Activated T-cell treated with anti-CD3 and anti-CD28 coated beads, Interleukin-2, amount 50 U/mL, for 72 hours (primary cell): ENCODE results near the gene MYH9. TPM values are rescaled to one million over a fixed set of nuclear protein-coding genes. Genes with fewer than 3 reads are reported as not detected.
"Not testable (repeated sequence)": the region's sequence is repeated elsewhere in the genome, so short reads cannot be mapped to it uniquely, and the experiment has no call there.

Experiments
- ATAC-seq, 2 donors: fragments of 150-1000 bp; cut with Tn5 transposase; replicated peaks in 1 of 2; 2 replicates each; pipeline ENCODE4 v1.10.0; 2021; ENCODE audit warnings: moderate library complexity in 2 of 2, mild to moderate bottlenecking in 1 of 2
- DNase-seq, 2 donors: peaks; one replicate each; pipeline ENCODE4 v3.0.0; 2021 to 2022; ENCODE audit warnings: mixed read lengths in 1 of 2
- H3K27ac Mint-ChIP-seq: one replicate; pipeline ENCODE4 v1.8.0; 2022; ENCODE audit warnings: mild to moderate bottlenecking, moderate library complexity, mixed read lengths
- H3K27me3 Mint-ChIP-seq: one replicate; pipeline ENCODE4 v1.8.0; 2022; ENCODE audit warnings: low read depth, mixed read lengths
- H3K36me3 Mint-ChIP-seq, 2 donors: one replicate each; pipeline ENCODE4 v1.8.0; 2022; ENCODE audit warnings: mixed read lengths in 2 of 2, mild to moderate bottlenecking in 1 of 2; ENCODE audit not compliant: insufficient read depth in 2 of 2
- H3K4me1 Mint-ChIP-seq: one replicate; pipeline ENCODE4 v1.8.0; 2022; ENCODE audit warnings: low read depth, mixed read lengths
- H3K4me3 Mint-ChIP-seq, 2 donors: one replicate each; pipeline ENCODE4 v1.8.0; 2022; ENCODE audit warnings: mild to moderate bottlenecking in 2 of 2, mixed read lengths in 2 of 2, moderate library complexity in 2 of 2
- H3K9me3 Mint-ChIP-seq, 2 donors: one replicate each; pipeline ENCODE4 v1.8.0; 2022; ENCODE audit warnings: mixed read lengths in 2 of 2
- total RNA-seq, 2 donors: library from RNA; stranded (reverse); gene quantifications; one replicate each; pipeline ENCODE4 v1.2.3, GENCODE V29; 2022

The MYH9 gene
- total RNA-seq, 2 donors from 2014 or later = 529 to 662 TPM

DNA sequence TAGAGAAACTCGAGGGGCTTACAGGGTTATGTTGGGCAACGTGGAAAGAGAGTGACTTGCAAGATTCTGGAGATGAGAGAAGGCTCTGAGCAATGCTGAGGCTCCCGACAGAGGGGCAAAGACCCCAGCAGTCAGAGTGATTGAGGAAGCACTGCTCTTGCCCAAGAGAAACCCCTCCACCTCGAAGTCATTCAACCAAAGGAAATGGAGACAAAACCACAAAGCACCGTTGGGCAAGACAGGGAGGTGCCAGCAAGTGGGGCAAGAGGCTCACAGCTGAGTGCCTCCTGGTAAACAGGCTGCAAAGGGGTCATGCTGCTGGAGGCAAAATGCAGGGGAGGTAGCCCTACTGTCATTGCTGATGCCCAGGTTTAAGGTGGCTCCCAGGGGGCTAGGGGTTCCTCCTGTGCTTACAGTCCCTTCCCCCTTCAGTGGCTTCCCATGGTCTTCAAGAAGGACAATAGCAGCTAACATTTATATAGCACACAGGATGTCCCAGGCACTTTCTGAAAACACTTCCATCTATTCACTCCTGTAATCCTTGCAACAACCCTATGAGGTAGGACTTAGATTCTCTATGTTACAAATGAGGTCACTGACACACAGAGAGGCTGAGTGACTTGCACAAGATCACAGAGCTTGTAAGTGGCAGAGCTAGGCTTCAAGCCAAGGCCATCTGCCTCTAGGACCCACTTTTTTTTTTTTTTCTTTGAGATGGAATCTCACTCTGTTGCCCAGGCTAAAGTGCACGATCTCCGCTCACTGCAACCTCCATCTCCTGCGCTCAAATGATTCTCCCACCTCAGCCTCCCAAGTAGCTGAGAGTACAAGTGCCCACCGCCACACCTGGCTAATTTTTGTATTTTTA is 18.1 kb upstream of the MYH9 start:
- DNase-seq = peak; percentile 63 to 66
- peak overlapping the region; percentile 60 to 74 for H3K4me3 Mint-ChIP-seq

DNA sequence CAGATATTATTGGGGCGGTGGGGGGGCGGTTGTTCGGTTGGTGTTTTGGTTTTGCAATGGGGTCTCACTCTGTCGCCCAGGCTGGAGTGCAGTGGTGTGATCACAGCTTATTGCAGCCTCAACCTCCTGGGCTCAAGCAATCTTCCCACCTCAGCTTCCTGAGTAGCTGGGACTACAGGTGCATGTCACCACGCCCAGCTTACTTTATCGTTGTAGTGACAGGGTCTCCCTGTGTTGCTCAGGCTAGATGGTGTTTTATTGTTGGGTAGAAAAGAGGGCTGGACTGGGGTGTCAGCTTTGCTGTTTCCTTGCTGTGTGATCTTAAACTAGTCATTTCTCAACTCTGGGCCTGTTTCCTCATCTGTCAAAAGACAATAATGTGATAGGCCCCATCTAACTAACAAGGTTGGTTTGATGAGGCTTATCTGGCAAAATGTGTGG is 17.5 kb upstream of the MYH9 start:
- Mint-ChIP-seq H3K4me1 (peaks cover 45% of the 10 kb centered on the region), H3K36me3 (no peaks in the 10 kb centered on the region), H3K27ac (peak overlapping the region; percentile 94), H3K9me3 (no peaks in the 10 kb centered on the region), H3K27me3 (no peaks in the 10 kb centered on the region), H3K4me3 (peak overlapping the region; percentile 60 to 74)
- ATAC-seq (peak; percentile 65 to 67), DNase-seq (peak; percentile 20 to 22)

More for the DNA sequence above, 18.1 kb upstream of the MYH9 start:
- Mint-ChIP-seq H3K4me1 (peaks cover 51% of the 10 kb centered on the region), H3K36me3 (no peaks in the 10 kb centered on the region), H3K27ac (peak overlapping the region; percentile 94), H3K27me3 (no peaks in the 10 kb centered on the region), H3K9me3 (no peaks in the 10 kb centered on the region)
- peak; percentile 72 to 73 for ATAC-seq

DNA sequence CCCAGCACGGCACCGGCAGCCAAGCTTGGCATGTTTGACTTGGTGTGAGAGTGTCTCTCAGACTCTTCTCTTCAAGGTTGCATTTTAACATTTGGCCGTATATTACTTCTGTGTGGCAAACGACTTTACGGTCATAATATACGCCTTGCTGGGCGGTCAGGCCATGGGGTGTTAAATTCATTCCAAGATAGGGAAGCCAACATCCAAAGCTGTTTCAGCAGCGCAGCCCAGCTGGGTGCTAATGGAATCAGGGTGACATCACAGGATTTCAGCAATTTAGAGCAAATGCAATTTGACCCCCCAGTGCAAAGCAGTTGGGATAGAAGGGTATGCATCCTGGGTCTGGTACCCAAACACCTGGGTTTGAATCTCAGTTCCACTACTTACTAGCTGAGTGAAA is 16.7 kb upstream of the MYH9 start:
- Mint-ChIP-seq H3K27ac (peak overlapping the region; percentile 28), H3K27me3 (no peaks in the 10 kb centered on the region)

DNA sequence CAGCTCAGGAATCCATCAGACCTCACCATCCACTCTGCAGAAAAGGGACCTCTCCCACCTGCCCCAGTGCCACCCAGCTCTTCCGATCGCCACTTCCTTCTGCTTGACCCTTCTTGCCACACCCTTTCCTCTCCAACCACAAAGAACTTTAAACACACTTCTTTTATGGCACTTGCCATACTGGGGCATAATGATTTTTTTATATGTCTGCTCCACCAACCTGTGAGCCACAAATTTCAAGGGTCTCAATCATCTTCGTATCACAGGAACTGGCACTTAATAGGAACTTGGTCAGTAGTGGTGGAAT is 11.7 kb upstream of the MYH9 start:
- no peaks in the 10 kb centered on the region for H3K27me3 Mint-ChIP-seq
- DNase-seq (no peak), ATAC-seq (no peak)
- H3K4me3 Mint-ChIP-seq = no peak overlapping the region
- H3K27ac Mint-ChIP-seq = peak overlapping the region; percentile 40
- no peaks in the 10 kb centered on the region for H3K9me3 Mint-ChIP-seq
- H3K4me1 Mint-ChIP-seq = peaks cover 20% of the 10 kb centered on the region
- H3K36me3 Mint-ChIP-seq = no peaks in the 10 kb centered on the region

More for the DNA sequence above, 16.7 kb upstream of the MYH9 start:
- no peaks in the 10 kb centered on the region for H3K9me3 Mint-ChIP-seq
- H3K36me3 Mint-ChIP-seq = no peaks in the 10 kb centered on the region
- no peak for DNase-seq
- peak overlapping the region in 1 of 2 donors; percentile 24 for H3K4me3 Mint-ChIP-seq
- H3K4me1 Mint-ChIP-seq = peaks cover 42% of the 10 kb centered on the region
- no peak for ATAC-seq

DNA sequence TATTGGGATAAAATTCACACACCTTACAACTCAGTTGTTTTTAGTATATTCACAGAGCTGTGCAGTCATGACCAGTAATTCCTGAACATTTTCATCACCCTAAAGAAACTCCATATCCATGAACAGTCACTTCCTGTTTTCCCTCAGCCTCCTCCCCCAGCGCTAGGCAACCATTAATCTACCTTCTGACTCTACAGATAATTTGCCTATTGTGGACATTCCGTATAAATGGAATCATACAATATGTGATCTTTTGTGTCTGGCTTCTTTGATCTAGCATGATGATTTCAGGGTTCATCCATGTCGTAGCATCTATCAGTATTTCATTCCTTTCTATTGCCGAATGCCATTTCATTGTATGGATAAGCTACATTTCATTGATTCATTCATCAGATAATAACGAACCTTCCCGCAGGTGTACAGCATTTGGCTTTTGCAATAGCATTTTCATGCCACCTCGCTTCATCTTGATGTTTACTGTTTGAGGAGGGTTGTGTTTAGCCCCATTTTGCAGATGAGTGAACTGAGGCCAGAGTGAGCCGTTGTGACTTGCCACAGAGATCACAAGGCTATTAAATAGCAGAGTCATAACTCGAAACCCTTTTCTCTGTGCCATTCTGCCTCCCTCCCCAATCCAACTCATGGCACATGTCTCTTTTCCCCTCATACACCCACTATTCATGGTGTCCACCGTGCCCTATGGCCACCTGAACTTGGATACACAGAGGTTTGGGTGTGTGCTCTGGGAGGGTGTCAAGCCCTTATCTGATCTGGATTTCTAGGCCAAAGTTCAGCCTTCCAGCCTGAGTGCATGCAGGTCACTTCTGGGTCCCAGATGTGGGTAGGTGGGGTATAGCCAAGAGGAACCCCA is 11.1 kb upstream of the MYH9 start:
- Mint-ChIP-seq H3K27ac (no peak overlapping the region), H3K36me3 (no peaks in the 10 kb centered on the region), H3K4me1 (peaks cover 19% of the 10 kb centered on the region), H3K4me3 (no peak overlapping the region), H3K9me3 (no peaks in the 10 kb centered on the region), H3K27me3 (no peaks in the 10 kb centered on the region)
- no peak for ATAC-seq
- no peak for DNase-seq

DNA sequence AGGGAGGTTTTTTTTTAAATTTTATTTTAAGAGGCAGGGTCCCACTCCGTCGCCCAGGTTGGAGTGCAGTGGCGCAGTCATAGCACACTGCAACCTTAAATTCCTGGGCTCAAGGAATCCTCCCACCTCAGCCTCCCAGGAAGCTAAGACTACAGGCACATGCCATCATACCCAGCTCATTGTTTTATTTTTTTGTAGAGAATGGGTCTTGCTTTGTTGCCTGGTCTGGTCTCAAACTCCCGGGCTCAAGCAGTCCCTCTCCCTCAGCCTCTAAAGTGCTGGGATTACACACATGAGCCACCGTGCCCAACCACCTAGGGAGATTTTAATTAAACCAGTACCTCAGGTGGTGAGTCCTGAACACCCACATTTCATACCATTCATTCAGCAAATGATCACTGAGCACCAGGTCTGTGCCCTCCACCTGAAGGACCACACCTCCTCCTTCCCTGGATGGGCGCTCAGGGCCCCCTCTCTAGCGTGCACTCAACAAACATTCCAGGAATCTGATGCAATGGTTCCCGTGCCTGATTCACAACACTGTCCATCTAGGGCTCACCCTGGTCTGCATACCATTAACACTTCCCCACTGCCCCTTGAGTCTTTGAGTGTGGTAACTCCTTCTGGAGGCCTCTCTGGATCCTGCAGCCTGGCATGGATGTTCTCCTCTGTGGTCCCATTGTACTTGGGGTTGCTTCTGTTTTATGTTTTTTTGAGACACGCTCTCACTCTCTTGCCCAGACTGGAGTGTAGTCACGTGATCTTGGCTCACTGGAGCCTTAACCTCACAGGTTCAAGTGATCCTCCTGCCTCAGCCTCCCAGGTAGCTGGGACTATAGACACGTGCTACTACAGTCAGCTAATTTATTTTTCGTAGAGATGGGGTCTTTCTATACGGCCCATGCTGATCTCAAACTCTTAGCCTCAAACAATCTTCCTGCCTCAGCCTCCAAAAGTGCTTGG is 9.6 kb upstream of the MYH9 start:
- Mint-ChIP-seq H3K36me3 (no peaks in the 10 kb centered on the region), H3K27me3 (no peaks in the 10 kb centered on the region), H3K9me3 (no peaks in the 10 kb centered on the region), H3K4me3 (no peak overlapping the region), H3K4me1 (peaks cover 19% of the 10 kb centered on the region), H3K27ac (no peak overlapping the region)
- ATAC-seq (no peak), DNase-seq (no peak)

DNA sequence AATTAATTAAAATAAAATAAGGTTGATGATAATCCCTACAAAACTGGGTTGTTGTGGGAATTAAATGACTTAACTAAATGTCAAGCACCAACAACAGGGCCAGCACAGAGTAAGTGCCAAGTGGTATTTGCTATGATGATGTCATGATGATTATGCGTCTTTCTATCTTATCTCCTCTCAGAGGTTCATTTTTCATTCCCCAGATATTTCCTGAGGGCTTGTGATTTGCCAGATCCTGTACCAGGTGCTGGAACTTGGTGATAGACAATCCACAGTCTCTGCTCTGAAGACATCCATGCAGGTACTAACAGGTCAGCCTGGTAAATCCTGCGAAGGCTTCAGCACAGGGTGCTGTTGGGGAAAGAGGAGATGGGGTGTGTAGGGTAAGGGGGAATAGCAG is 8.1 kb upstream of the MYH9 start:
- no peak overlapping the region for H3K4me3 Mint-ChIP-seq
- peaks cover 19% of the 10 kb centered on the region for H3K4me1 Mint-ChIP-seq
- DNase-seq = no peak
- H3K27me3 Mint-ChIP-seq = no peaks in the 10 kb centered on the region
- no peaks in the 10 kb centered on the region for H3K36me3 Mint-ChIP-seq
- no peak for ATAC-seq
- no peaks in the 10 kb centered on the region for H3K9me3 Mint-ChIP-seq
- H3K27ac Mint-ChIP-seq = peak overlapping the region; percentile 60

DNA sequence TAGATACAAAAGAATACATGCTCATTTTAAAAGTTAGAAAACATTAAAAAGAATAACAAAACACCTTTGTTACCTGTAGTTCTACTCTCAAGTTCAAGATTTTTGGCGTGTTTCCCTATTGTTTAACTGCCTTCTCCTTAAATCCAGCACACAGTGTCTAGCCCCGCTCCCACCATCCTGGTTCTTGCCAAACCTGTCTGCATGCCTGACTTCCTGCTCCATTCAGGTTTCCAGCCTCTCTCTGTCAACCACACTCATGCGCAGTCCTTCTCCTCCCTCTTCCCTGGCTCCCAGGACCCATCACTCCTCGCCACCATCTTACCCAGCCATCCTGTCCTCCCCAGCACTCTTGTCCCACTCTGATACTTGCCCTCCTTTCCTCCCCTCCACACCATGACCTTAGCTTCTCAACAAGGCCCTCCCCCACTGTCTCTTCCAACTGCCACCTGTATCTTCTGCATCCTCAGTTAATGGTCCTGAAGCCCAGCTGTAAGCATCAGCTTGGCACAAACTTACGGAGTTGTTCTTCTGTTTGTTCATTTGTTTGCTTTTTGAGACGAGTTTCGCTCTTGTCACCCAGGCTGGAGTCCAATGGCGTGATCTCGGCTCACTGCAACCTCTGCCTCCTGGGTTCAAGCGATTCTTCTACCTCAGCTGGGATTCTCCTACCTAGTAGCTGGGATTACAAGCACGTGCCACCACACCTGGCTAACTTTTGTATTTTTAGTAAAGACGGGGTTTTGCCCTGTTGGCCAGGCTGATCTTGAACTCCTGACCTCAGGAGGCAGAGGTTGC is 7.5 kb upstream of the MYH9 start:
- H3K4me3 Mint-ChIP-seq = no peak overlapping the region
- DNase-seq = no peak
- peaks cover 24% of the 10 kb centered on the region for H3K4me1 Mint-ChIP-seq
- no peak for ATAC-seq
- H3K9me3 Mint-ChIP-seq = no peaks in the 10 kb centered on the region
- H3K36me3 Mint-ChIP-seq = no peaks in the 10 kb centered on the region
- no peak overlapping the region for H3K27ac Mint-ChIP-seq
- no peaks in the 10 kb centered on the region for H3K27me3 Mint-ChIP-seq

DNA sequence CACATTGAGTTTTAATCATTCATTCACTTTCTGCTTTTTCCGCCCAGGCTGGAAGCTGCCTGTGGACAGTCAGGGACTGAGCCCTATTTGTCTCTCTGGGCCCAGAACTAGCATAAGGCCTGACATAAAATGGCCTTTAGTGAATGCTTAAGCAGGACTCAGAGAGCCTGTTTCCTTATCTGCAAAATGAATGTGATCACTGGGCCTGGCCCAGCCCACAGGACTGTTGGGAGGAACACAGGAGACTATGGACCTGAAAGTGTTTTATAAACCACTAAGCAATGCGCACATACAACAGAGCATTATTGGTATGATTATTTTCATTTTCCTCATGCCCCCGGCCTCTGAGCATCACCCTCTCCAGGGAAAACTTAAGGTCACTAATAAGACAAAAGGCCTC is 3.9 kb upstream of the MYH9 start:
- ATAC-seq (no peak), DNase-seq (no peak)
- Mint-ChIP-seq H3K36me3 (peaks cover under 1 to 2% of the 10 kb centered on the region in 2 donors), H3K4me1 (peaks cover 27% of the 10 kb centered on the region), H3K27ac (no peak overlapping the region), H3K27me3 (no peaks in the 10 kb centered on the region), H3K4me3 (no peak overlapping the region), H3K9me3 (no peaks in the 10 kb centered on the region)

DNA sequence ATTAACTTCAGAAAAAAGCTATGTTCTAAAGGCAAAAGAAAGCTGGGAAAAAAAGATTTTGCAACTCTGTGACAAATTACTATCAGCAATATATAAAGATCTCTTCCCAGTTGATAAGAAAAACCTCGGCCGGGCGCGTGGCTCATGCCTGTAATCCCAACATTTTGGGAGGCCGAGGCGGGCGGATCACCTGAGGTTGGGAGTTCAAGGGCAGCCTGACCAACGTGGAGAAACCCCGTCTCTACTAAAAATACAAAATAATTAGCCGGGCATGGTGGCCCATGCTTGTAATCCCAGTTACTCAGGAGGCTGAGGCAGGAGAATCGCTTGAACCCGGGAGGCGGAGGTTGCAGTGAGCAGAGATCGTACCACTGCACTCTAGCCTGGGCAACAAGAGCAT is 1.4 kb upstream of the MYH9 start:
- H3K9me3 Mint-ChIP-seq, DNase-seq, H3K27ac Mint-ChIP-seq, ATAC-seq, H3K27me3 Mint-ChIP-seq: not testable (repeated sequence)
- peak overlapping the region; percentile 89 to 93 for H3K4me3 Mint-ChIP-seq
- peaks cover 44% of the 10 kb centered on the region for H3K4me1 Mint-ChIP-seq
- H3K36me3 Mint-ChIP-seq = peaks cover 10 to 17% of the 10 kb centered on the region in 2 donors

DNA sequence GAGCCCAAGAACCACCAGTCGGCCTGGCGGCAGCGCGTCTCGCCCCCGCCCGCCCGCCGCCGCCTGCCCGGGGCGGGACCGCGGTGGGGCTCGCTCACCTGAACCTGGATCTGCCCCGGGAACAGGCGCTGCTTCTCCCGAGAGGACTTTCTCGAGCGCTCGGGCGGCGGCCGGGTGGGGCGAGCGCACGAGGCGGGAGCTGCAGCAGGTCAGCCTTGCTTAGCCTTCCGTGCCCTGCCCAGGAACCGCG is 133 bp downstream of the MYH9 start:
- Mint-ChIP-seq H3K27ac (peak overlapping the region; percentile 63), H3K27me3 (no peaks in the 10 kb centered on the region), H3K36me3 (peaks cover 15 to 28% of the 10 kb centered on the region in 2 donors), H3K4me3 (peak overlapping the region; percentile 89 to 93), H3K4me1 (peaks cover 59% of the 10 kb centered on the region), H3K9me3 (no peaks in the 10 kb centered on the region)
- ATAC-seq (peak; percentile 0 to 8), DNase-seq (no peak)
